ENCODE results near the gene MKRN3.

Gene MKRN3

DNA sequence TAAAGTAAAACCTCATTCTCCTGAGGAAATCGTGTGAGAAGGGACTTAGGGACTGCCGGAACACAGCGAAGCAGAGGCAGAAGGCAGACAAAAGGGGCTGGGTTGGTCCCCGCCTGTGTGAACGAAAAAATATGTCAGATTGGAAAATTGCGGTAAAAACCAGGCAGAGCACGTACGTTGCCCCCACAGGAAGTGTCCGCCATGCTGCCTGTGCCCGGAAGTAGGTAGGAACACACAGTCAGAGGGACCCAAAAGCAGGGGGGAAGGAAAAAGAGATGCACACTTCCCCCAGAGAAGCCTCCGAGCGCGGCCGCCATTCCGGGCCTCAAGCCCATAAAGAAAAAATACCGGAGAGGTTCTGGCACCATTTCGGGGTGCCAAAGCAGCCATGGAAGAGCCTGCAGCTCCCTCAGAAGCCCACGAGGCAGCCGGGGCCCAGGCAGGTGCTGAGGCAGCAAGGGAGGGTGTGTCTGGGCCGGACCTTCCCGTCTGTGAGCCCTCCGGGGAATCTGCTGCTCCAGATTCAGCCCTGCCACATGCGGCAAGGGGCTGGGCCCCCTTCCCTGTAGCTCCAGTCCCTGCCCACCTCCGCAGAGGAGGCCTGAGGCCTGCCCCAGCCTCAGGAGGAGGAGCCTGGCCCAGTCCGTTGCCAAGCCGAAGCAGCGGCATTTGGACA is at the start of gene MKRN3:
MKRN3 (plus strand) TSS at position 280 of the 676 bp plus-strand sequence; CDS start at position 389, 109 bp downstream.
- in situ Hi-C loops (cut with HindIII; ENCODE audit: low sequenced_read_pairs): no loop called here

DNA sequence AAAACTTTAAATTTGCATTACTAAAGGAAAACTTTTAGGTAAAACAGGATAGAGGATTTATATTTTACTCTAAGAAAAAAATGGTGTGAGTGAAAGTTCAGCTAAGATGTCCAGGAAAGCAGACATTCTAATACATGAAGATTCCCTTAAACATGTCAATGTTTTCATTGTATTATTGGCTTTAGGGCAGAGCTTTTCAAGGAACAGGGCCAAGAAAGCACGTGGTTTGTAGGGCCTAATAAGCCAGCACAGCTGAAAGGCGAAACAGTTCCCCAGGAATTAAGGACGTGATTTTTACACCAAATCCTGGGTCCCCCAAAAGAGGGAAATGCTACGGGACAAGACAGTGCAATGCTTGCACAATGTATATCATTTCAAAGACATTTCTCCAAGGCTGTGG is 48.6 kb upstream of the MKRN3 start:
- in situ Hi-C loops (cut with HindIII; ENCODE audit: low sequenced_read_pairs): no loop called here

DNA sequence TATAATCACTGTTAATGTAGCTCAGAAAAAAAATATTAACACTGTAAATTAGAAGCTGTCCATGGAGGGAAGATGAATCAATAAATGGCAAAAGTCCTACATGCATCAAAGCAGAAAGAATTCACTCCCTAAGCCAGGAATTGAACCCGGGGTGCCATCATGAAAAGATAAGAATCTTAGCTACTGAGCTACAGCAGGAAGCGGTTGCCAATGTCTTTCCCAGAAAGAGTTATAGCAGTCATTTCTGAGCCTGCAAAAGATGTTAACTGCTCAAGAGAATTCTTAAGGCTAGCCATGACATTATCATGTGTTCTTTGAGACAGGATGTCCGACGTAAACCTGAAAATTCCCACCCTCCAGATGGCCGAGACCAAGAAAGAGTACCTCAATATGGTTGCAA is 47.4 kb upstream of the MKRN3 start:
- in situ Hi-C loops (cut with HindIII; ENCODE audit: low sequenced_read_pairs): no loop called here

DNA sequence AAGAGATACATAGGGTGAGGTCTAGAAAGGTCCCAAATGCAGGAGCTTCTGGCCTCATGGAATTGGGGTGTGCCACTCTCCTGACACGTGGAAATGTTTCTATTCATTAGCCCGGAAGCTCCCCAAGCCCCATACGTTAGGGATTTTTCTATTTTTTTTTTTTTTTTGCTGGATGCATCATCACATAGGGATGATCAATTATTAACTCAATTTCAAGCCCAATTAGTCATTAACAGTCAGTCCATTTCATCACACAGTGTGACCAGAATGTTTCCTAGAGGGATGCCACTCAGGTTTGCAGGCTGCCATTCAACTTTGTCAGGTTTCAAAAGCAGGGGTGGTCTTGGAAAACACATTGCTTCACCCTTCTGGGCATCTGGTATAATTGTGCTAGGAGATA is 40.7 kb upstream of the MKRN3 start:
- in situ Hi-C loops (cut with HindIII; ENCODE audit: low sequenced_read_pairs): loop anchor here (5.0 kb wide), 1 partner anchor 53 kb away; no protein-coding TSS in a partner anchor

DNA sequence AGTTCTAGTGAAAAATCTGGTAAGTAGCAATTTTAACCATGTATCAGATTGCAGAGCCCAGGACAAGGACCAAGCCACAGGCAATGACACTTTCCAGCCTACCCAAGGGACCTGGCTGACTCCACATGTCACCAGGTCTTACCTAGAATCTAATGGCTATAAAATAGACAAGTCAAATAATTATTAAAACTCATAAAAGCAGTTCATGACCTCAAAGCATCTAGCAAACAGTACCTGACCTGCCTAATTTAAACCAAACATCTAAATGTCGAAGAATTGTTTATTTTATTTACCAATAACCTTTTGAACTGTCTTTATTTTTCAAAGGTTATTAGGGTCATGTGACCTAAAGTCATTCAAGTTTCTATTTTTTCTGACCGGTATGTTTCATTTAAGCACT is 35.6 kb upstream of the MKRN3 start:
- in situ Hi-C loops (cut with HindIII; ENCODE audit: low sequenced_read_pairs): no loop called here

DNA sequence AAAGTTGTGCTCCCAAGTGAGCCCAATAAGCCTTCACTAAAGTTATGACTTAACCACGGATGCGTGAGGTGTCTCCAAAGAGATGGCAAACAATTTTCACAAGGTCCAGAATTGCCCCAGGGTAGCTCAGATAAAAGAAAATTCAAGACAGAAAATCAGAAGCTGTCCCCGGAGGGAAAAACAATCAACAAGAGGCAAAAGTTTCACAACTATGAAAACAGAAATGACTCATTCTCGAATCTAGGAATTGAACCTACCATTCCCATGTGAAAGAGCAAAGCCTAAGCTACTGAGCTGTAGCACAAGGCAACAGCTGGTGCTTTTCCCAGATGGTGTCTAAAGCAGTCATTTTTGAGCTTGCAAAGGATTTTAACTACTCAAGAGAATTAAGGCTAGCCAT is 33.5 kb upstream of the MKRN3 start:
- in situ Hi-C loops (cut with HindIII; ENCODE audit: low sequenced_read_pairs): no loop called here

DNA sequence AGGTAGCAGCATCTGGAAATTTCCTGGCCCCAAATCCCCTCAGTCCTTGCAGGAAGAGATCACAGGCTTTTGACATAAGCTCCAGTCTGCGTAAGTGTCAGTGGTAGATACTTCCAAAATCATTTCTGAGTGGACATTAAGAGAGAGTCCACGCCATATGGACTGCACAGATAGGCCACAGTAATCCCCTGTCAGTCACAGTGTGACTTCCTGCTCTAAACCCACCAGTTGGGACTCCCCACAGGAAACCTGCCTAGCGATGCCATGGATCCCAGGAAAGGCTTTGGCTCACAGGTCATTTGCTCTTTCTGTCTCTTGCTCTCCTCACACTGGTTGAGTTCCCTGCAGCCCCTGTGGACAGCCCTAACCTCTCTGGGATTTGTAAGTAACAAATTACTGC is 28.8 kb upstream of the MKRN3 start:
- in situ Hi-C loops (cut with HindIII; ENCODE audit: low sequenced_read_pairs): no loop called here

DNA sequence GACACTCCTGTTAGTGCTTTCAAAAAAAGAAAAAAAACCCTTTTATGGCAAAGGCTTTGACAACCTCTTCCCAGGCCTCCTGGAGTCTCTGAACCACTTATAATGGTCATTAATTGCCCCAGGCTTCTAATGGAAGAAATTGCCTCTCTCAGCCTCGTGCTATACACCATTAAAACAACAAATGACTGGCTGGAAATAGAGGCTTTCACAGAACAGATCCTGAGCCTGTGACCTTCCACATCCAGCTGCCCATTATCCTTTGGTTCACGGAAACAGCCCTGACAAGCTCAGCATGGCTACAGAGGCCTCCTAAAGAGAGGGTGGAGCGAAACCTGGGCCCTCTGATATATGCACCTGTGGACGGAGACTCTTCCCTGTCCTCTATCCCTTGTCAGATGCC is 26.8 kb upstream of the MKRN3 start:
- in situ Hi-C loops (cut with HindIII; ENCODE audit: low sequenced_read_pairs): no loop called here

DNA sequence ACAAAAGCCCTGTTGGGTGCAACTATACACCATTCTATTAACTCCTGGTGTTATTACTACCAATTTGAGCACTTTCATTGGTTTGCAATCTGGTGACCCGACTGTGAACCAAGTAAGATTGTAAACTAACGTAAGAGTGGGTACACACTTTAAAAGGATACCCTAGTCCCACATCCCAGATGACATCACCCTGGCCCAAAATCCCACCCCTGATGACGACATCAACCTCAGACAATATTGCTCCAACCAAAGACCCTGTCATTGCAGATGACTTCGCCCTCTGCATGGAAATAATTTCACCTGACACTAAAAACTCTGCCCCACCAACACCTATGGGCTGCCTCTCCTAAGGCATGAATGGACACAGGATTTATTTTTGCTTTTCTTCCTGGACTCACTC is 25.6 kb upstream of the MKRN3 start:
- in situ Hi-C loops (cut with HindIII; ENCODE audit: low sequenced_read_pairs): no loop called here

DNA sequence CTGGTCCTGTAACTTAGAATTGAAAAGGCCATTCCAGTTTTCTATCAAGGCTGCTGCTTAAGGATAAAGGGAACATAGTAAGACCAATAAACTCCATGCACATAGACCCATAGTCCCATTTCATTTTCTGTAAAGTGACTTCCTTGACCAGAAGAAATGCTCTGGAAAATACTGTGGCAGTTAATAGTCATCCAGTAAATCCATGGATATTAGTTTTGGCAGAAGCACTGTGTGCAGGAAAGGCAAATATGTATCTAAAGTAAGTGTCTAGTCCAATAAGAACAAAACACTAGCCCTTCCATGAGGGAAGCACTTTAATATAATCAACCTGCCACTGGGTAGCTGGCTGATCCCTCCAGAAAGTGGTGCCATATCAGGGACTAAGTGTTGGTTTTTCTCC is 19.3 kb upstream of the MKRN3 start:
- in situ Hi-C loops (cut with HindIII; ENCODE audit: low sequenced_read_pairs): no loop called here

DNA sequence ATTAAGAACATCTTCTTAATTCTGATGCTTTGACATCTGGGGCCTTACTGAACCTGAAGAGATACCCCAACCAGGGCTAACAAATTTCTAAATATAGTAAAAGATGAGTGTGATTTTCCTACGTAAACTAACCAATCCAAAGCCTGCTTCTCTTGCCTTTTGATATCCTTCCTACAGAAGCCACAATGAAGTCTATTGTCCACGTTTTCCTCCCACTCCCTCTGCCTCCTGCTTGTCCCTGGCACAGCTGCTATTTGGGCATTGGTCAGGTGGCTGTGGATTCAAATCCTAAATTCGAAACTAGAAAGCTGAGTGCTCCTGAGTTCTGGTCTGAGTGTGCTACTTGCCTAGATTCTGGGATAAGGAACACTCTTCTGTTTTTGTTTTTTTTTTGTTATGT is 17.4 kb upstream of the MKRN3 start:
- in situ Hi-C loops (cut with HindIII; ENCODE audit: low sequenced_read_pairs): no loop called here

DNA sequence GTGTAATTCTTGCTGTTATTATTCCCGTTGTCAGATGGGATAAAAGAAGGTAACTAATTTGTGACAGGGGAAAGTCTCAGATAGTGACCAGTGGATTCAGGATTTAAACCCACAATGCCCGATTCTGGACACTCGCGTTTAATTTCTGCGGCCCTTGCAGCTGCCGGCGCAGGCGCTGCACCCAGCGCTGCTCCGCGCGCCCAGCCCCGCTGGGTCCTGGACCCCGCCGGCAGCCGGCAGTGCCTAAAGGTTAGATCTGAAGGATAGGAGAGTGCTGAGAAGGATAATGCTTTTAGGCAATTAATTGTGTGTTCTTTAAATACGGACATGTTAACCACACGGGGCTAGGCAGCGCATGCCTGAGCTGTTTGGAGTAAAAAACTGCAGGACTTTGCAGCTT is 3.6 kb upstream of the MKRN3 start:
- in situ Hi-C loops (cut with HindIII; ENCODE audit: low sequenced_read_pairs): no loop called here

DNA sequence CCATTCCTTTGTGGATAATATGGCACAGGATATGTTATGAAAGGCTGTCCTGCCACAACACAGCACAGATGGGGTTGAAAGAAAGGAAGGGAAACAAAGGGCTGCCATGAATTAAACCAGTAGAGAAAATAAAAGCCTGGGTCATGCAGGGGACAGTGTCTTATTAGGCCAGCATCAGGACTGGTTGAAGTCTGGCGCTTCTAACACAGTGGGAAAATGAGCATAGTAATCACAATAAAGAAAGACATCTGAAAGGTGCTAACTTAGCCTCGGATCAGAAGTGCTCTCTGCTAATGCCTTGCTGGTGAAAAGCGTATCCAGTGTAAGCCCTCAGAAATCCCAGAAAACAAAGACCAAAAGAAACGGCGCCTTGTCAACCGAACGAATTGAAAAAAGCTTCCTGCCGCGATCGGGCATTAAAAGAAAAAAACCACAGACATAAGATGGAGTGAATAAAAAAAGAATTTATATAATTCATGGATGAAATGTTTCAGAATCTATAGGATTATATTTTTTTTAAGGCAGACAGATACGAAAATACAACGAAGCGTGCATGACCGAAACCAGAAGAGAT is 566 bp upstream of the MKRN3 start:
- in situ Hi-C loops (cut with HindIII; ENCODE audit: low sequenced_read_pairs): no loop called here

DNA sequence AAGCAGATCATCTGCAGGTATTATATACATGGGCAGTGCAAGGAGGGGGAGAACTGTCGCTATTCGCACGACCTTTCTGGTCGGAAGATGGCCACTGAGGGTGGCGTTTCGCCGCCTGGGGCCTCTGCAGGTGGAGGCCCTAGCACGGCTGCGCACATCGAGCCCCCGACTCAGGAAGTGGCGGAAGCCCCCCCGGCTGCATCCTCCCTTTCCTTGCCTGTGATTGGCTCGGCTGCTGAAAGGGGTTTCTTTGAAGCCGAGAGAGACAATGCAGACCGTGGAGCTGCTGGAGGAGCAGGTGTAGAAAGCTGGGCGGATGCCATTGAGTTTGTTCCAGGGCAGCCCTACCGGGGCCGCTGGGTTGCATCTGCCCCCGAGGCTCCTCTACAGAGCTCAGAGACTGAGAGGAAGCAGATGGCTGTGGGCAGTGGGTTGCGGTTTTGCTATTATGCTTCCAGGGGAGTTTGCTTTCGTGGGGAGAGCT is 639 bp downstream of the MKRN3 start:
- in situ Hi-C loops (cut with HindIII; ENCODE audit: low sequenced_read_pairs): no loop called here

DNA sequence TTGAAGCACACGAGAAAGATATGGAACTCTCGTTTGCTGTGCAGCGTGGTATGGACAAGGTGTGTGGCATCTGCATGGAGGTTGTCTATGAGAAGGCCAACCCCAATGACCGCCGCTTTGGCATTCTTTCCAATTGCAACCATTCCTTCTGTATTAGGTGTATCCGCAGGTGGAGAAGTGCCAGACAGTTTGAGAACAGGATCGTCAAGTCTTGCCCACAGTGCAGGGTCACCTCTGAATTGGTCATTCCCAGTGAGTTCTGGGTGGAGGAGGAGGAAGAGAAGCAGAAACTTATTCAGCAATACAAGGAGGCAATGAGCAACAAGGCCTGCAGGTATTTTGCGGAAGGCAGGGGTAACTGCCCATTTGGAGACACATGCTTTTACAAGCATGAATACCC is 1.2 kb downstream of the MKRN3 start:
- in situ Hi-C loops (cut with HindIII; ENCODE audit: low sequenced_read_pairs): no loop called here

DNA sequence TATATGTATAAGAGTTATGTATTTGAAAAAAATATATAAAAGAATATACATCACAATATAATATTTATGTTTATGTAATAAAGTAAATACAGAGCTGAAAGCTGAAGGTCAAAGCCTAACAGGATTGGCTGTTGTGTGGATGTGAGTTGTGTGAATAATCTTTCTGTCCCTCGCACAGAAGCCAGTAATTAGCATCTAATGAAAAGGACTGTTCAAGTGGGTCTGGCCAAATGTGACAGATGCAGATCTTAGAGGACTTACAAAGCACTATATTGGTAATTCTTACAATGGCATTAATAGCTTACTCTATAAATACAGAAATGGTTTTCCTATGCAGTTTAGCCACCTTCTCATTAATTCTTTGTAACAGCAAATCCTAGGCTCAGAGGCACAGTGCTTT is 2.4 kb downstream of the MKRN3 start:
- in situ Hi-C loops (cut with HindIII; ENCODE audit: low sequenced_read_pairs): no loop called here

DNA sequence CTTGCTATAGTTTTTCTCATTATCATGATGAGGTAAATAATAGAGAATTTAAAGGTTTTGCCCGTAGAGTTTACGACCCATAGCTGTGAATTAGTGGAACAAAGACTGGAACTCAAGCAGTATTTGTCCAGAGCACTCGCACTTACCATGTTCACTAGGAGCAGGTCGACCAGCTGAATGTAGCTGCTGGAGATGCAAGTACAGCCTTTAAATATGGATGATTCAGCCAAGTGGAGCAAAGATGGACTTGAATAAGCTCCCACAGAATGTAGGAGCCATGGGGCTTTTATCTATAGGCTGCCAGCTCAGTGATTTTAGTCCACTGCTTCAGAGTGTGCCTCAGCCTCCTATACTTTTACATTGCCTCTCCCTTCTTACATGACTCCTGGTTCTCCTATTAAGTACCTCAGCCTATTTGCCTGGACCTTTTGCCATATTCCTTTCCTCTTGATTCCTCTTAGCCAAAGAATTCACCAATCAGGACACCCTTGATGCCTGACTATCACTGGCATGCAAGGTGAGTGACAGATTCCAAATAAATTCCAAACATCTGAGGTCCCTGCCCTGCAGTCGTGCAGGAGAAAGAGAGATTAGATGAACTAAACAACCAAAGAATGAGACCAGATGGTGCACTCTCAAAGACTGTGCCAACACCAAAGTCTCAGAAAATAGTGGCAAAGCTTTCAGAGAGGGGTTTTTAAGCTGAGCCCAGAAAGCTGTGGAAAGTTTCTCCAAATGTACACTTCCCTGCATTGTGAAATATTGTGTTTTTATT is 3.9 kb downstream of the MKRN3 start:
- in situ Hi-C loops (cut with HindIII; ENCODE audit: low sequenced_read_pairs): no loop called here

DNA sequence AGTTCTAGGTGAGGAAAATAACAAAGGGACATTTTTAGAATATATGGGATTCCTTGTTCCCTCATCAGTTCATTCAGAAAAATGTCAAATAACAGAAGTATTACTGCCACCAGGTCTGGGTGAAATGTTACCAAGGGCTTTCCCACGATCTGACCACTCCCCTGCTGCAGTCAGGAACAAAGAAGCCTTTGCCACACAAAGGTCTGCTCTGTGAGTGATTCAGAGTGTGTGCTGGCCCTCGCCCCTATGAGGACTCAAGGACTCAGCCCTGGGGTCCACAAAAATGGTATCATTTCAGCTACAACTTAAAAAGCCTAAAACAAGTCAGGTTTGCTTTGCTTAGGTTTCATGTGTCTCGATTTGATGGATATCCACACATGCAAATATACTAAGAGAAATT is 5.0 kb downstream of the MKRN3 start:
- in situ Hi-C loops (cut with HindIII; ENCODE audit: low sequenced_read_pairs): no loop called here

DNA sequence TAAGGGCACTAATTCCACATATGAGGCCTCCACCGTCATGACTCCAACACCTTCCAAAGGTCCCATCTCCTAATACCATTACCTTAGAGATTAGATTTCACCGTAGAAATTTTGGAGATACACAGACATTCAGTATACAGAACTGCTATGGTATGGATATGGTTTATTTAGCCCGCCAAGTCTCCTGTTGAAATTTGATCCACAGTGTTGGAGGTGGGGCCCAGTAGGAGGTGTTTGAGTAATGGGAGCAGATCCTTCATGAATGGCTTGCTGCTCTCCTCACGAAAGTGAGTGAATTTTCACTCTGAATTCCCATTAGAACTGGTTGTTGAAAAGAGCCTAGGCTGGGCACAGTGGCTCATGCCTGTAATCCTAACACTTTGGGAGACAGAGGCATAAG is 7.4 kb downstream of the MKRN3 start:
- in situ Hi-C loops (cut with HindIII; ENCODE audit: low sequenced_read_pairs): no loop called here

DNA sequence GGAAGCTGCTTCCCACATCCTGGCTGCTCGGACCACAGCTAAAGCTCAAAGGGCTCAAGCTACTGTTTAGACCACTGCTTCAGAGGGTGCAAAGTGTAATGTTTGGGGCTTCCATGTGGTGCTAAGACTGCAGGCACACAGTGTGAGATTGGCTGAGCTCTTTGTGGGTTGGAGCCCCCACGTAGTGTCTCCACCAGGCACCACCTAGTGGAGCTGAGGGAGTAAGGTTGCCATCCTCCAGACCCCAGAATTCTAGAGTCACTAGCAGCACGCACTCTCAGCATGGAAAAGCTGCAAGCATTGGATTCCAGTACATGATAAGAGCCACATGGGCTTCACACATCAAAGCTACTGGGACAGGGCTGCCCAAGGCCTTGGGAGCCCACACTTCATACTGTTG is 9.3 kb downstream of the MKRN3 start:
- in situ Hi-C loops (cut with HindIII; ENCODE audit: low sequenced_read_pairs): no loop called here

DNA sequence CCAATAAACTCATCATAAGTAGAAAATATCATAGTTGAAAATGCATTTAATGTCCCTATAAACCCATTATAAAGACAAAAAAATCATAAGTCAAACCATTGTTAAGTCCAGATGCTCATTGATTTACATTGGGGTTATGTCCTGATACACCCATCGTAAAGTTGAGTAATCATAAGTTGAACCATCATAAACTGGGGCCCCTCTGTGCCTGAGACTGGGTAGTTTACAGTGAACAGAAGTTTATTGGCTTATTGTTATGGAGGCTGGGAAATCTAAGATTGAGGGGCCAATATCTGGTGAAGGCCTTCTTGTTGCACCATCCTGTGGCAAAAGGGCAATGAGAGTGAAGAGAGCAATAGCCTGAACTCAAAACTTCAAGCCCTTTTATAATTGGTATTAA is 10.6 kb downstream of the MKRN3 start:
- in situ Hi-C loops (cut with HindIII; ENCODE audit: low sequenced_read_pairs): no loop called here

DNA sequence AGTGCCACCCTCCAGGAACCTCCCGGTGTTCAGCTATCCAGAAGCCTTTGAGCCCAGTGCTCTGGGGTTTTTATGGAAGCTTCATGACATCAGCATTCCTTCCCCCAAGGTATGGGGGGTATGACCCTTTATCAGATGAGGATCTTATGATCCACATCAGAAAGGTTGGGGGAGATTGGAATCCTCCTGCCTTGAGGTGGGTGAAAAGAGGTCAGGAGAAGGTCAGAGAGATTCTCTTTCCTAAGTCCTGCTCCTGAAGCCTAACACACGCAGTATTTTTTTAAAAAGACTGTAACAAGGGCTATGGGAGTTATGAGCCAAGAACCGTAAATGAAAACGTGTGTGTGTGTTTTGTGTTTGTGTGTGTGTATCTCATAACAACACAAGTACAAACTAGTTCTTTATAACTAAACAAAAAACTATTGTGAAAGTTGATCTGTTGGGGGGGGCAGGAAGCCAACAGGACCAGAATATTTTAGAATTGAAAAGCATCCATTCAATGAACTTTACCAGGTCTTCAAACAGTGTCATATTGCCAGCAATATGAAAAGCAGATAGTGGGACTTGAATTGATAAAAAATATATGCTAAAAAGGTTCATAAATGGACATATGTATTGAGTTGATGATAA is 13.2 kb downstream of the MKRN3 start:
- in situ Hi-C loops (cut with HindIII; ENCODE audit: low sequenced_read_pairs): no loop called here
